ENCODE data around the gene AIP. TPM values are rescaled to one million over a fixed set of nuclear protein-coding genes. Genes with fewer than 3 reads are reported as not detected.

The AIP gene
- total RNA-seq, 3 donors from 2014 or later: 66.4 to 84.5 (median 69.8) TPM

- intact Hi-C loops (cut with DNase I; ENCODE audit: low total_unique reads): no loop called here
- no peak for TF ChIP-seq POLR2AphosphoS5 (IDR thresholded peaks at IDR 0.05)
- TF ChIP-seq POLR2A (IDR thresholded peaks at IDR 0.05): no peak
- no peak for TF ChIP-seq CTCF (IDR thresholded peaks at IDR 0.05)
- DNase-seq (ENCODE audit: low spot score in 2 of 2): no peak
- Histone ChIP-seq H3K4me3 (no peak overlapping the region), H3K9me3 (peaks cover 0 to 3% of the 10 kb centered on the region in 2 donors), H3K27ac (no peak overlapping the region), H3K36me3 (no peaks in the 10 kb centered on the region), H3K4me1 (no peaks in the 10 kb centered on the region), H3K27me3 (no peaks in the 10 kb centered on the region)
Measured at GRCh38 chr11:67539550-67539949, 56.7 kb downstream of the AIP start.

Other genes with a start within 250 kb of the AIP start
- gene GRK2, start 216.6 kb upstream of the AIP start, total RNA-seq: 10 to 100 TPM; 41.1 to 52.8 (median 52.1) TPM
- gene ANKRD13D, start 193.7 kb upstream of the AIP start, total RNA-seq: 10 to 100 TPM; 23.7 to 51.8 (median 40.7) TPM
- 10 to 100 TPM; 28.8 to 55.2 (median 34.4) TPM for gene SSH3, start 179.5 kb upstream of the AIP start, total RNA-seq
- 10 to 100 TPM; 48.7 to 91.5 (median 69.2) TPM for gene POLD4, start 129.5 kb upstream of the AIP start, total RNA-seq
- 10 to 100 TPM in 2 of 3 donors, 1 to 10 TPM in 1; 3.2 to 11.1 (median 10.2) TPM for gene CLCF1, start 109.4 kb upstream of the AIP start, total RNA-seq
- 10 to 100 TPM; 11.0 to 31.0 (median 24.6) TPM for gene RAD9A, start 91.0 kb upstream of the AIP start, total RNA-seq
- 10 to 100 TPM; 73.1 to 91.9 (median 76.7) TPM for gene PPP1CA, start 81.2 kb upstream of the AIP start, total RNA-seq
- 1 to 10 TPM in 2 of 3 donors, under 1 TPM in 1; 0.66 to 2.0 (median 1.6) TPM for gene TBC1D10C, start 78.9 kb upstream of the AIP start, total RNA-seq
- gene CARNS1, start 67.3 kb upstream of the AIP start, total RNA-seq: 1 to 10 TPM in 1 of 3 donors, under 1 TPM in 2; 0.16 to 4.2 (median 0.66) TPM
- gene RPS6KB2, start 54.5 kb upstream of the AIP start, total RNA-seq: 10 to 100 TPM; 28.0 to 41.6 (median 40.1) TPM
- gene PTPRCAP, start 45.3 kb upstream of the AIP start, total RNA-seq: 1 to 10 TPM; 2.1 to 9.2 (median 8.0) TPM
- gene CORO1B, start 39.5 kb upstream of the AIP start, total RNA-seq: 10 to 100 TPM; 73.6 to 84.3 (median 80.0) TPM
- not detected for gene GPR152, start 30.3 kb upstream of the AIP start, total RNA-seq
- 10 to 100 TPM in 1 of 3 donors, 1 to 10 TPM in 2; 3.5 to 10.7 (median 3.9) TPM for gene CABP4, start 27.7 kb upstream of the AIP start, total RNA-seq
- gene TMEM134, start 13.8 kb upstream of the AIP start, total RNA-seq: 10 to 100 TPM; 37.8 to 54.2 (median 42.3) TPM
- 10 to 100 TPM in 2 of 3 donors, 1 to 10 TPM in 1; 6.4 to 20.0 (median 11.7) TPM for gene PITPNM1, start 22.3 kb downstream of the AIP start, total RNA-seq
- 10 to 100 TPM; 32.1 to 35.4 (median 32.8) TPM for gene CDK2AP2, start 25.1 kb downstream of the AIP start, total RNA-seq
- gene CABP2, start 40.4 kb downstream of the AIP start, total RNA-seq: not detected
- gene GSTP1, start 100.8 kb downstream of the AIP start, total RNA-seq: 1,000 to 10,000 TPM in 2 of 3 donors, 100 to 1,000 TPM in 1; 552 to 1,029 (median 1,013) TPM
- gene NDUFV1, start 123.9 kb downstream of the AIP start, total RNA-seq: 100 to 1,000 TPM; 159 to 222 (median 186) TPM
- 10 to 100 TPM in 2 of 3 donors, 1 to 10 TPM in 1; 9.7 to 15.1 (median 12.0) TPM for gene NUDT8, start 146.9 kb downstream of the AIP start, total RNA-seq
- gene TBX10, start 156.7 kb downstream of the AIP start, total RNA-seq: not detected
- under 1 TPM in 2 of 3 donors, not detected in 1; 0.66 to 0.73 TPM for gene ACY3, start 167.7 kb downstream of the AIP start, total RNA-seq
- 10 to 100 TPM in 2 of 3 donors, under 1 TPM in 1; 0.32 to 62.3 (median 44.1) TPM for gene ALDH3B2, start 191.6 kb downstream of the AIP start, total RNA-seq